Activated CD4-positive, alpha-beta T cell treated with anti-CD3 and anti-CD28 coated beads, Interleukin-10, Interleukin-2, amounts not matched to agents 100 ng/mL and 50 ng/mL, durations not matched to agents 16 hours and 8 hours (primary cell): ENCODE data around the gene EWSR1.

ENCODE experiments used
- DNase-seq: peaks from one replicate; pipeline ENCODE4 v3.0.0-alpha.2; 2020

The EWSR1 gene

GRCh38 chr22:29320546-29320945, 52.5 kb downstream of the EWSR1 start:
- no peak for DNase-seq

GRCh38 chr22:29323641-29324040, 55.6 kb downstream of the EWSR1 start:
- DNase-seq: no peak

GRCh38 chr22:29325356-29325755, 57.3 kb downstream of the EWSR1 start:
- no peak for DNase-seq

GRCh38 chr22:29325785-29326315, 57.8 kb downstream of the EWSR1 start:
- DNase-seq: no peak

GRCh38 chr22:29326481-29326880, 58.4 kb downstream of the EWSR1 start:
- no peak for DNase-seq

GRCh38 chr22:29327089-29327764, 59.2 kb downstream of the EWSR1 start:
- no peak for DNase-seq

GRCh38 chr22:29328055-29328454, 60.0 kb downstream of the EWSR1 start:
- DNase-seq: no peak

- no peak for DNase-seq
Observed at GRCh38 chr22:29328566-29329500, 60.8 kb downstream of the EWSR1 start.

GRCh38 chr22:29329581-29329980, 61.5 kb downstream of the EWSR1 start:
- DNase-seq: no peak

- no peak for DNase-seq
Observed at GRCh38 chr22:29330291-29330690, 62.2 kb downstream of the EWSR1 start.

- no peak for DNase-seq
Observed at GRCh38 chr22:29330753-29331152, 62.7 kb downstream of the EWSR1 start.

GRCh38 chr22:29331213-29331612, 63.1 kb downstream of the EWSR1 start:
- no peak for DNase-seq

- DNase-seq: no peak
Observed at GRCh38 chr22:29331658-29332300, 63.7 kb downstream of the EWSR1 start.

GRCh38 chr22:29332886-29333496, 64.9 kb downstream of the EWSR1 start:
- DNase-seq: no peak

GRCh38 chr22:29334148-29334547, 66.1 kb downstream of the EWSR1 start:
- no peak for DNase-seq

GRCh38 chr22:29334696-29335344, 66.8 kb downstream of the EWSR1 start:
- no peak for DNase-seq

- DNase-seq: no peak
Observed at GRCh38 chr22:29335656-29336055, 67.6 kb downstream of the EWSR1 start.

GRCh38 chr22:29336751-29337490, 68.9 kb downstream of the EWSR1 start:
- no peak for DNase-seq

- DNase-seq: no peak
Observed at GRCh38 chr22:29337631-29338284, 69.7 kb downstream of the EWSR1 start.

GRCh38 chr22:29338398-29338797, 70.3 kb downstream of the EWSR1 start:
- DNase-seq: no peak
